ENCODE measurements around the gene PTGER3. TPM values are rescaled to one million over a fixed set of nuclear protein-coding genes. Genes with fewer than 3 reads are reported as not detected.

The PTGER3 gene
- total RNA-seq, 6 donors from 2014 or later = 0.44 to 4.9 (median 1.4) TPM; not detected in 1

- ATAC-seq (ENCODE audit: low FRiP score in 2 of 2) (no peak), DNase-seq (no peak)
- peaks cover 0 to 2% (median 0%) of the 10 kb centered on the region in 4 donors for H3K4me1 ChIP-seq
- peaks cover 62 to 100% (median 72%) of the 10 kb centered on the region in 4 donors for H3K36me3 ChIP-seq
- H3K27me3 ChIP-seq = no peaks in the 10 kb centered on the region
- H3K27ac ChIP-seq = no peak overlapping the region
- H3K4me3 ChIP-seq = no peak overlapping the region
- TF ChIP-seq EP300 (IDR thresholded peaks at IDR 0.05) (no peak), POLR2AphosphoS5 (IDR thresholded peaks at IDR 0.05) (no peak), CTCF (IDR thresholded peaks at IDR 0.05) (no peak), POLR2A (IDR thresholded peaks at IDR 0.05) (no peak)
- WGBS, 2 donors = 86 to 94% methylated on average over 4 of the region's 4 CpGs
- H3K9me3 ChIP-seq = no peaks in the 10 kb centered on the region
These were observed 24.1 kb upstream of the PTGER3 start for GRCh38 chr1:71071720-71072119.

GRCh38 chr1:71068325-71069240, 21.0 kb upstream of the PTGER3 start:
- Histone ChIP-seq H3K4me1 (no peaks in the 10 kb centered on the region), H3K4me3 (no peak overlapping the region), H3K27me3 (no peaks in the 10 kb centered on the region), H3K9me3 (no peaks in the 10 kb centered on the region), H3K36me3 (peaks cover 66 to 100% (median 80%) of the 10 kb centered on the region in 4 donors), H3K27ac (no peak overlapping the region)
- DNase-seq (no peak), ATAC-seq (ENCODE audit: low FRiP score in 2 of 2) (no peak)
- WGBS, 2 donors = 73 to 75% methylated on average over 6 of the region's 6 CpGs
- TF ChIP-seq CTCF (IDR thresholded peaks at IDR 0.05) = no peak
- no peak for TF ChIP-seq EP300 (IDR thresholded peaks at IDR 0.05)
- TF ChIP-seq POLR2A (IDR thresholded peaks at IDR 0.05) = no peak
- no peak for TF ChIP-seq POLR2AphosphoS5 (IDR thresholded peaks at IDR 0.05)

GRCh38 chr1:71054791-71055190, 7.2 kb upstream of the PTGER3 start:
- Histone ChIP-seq H3K4me1 (no peaks in the 10 kb centered on the region), H3K27ac (no peak overlapping the region), H3K36me3 (peaks cover 5 to 26% (median 6%) of the 10 kb centered on the region in 4 donors), H3K9me3 (no peaks in the 10 kb centered on the region), H3K4me3 (no peak overlapping the region), H3K27me3 (no peaks in the 10 kb centered on the region)
- peak in 1 of 2 donors; percentile 34 for DNase-seq
- TF ChIP-seq POLR2AphosphoS5 (IDR thresholded peaks at IDR 0.05) = no peak
- TF ChIP-seq EP300 (IDR thresholded peaks at IDR 0.05) = no peak
- TF ChIP-seq POLR2A (IDR thresholded peaks at IDR 0.05) = no peak
- no peak for TF ChIP-seq CTCF (IDR thresholded peaks at IDR 0.05)
- ATAC-seq (ENCODE audit: low FRiP score in 2 of 2) = no peak
- WGBS, 2 donors = 80 to 85% methylated on average over 6 of the region's 6 CpGs

GRCh38 chr1:71054281-71054731, 6.7 kb upstream of the PTGER3 start:
- no peak overlapping the region for H3K27ac ChIP-seq
- H3K36me3 ChIP-seq = peaks cover 0 to 21% (median 5%) of the 10 kb centered on the region in 4 donors
- no peaks in the 10 kb centered on the region for H3K27me3 ChIP-seq
- peak; percentile 20 to 56 for ATAC-seq (ENCODE audit: low FRiP score in 2 of 2)
- H3K4me3 ChIP-seq = no peak overlapping the region
- no peaks in the 10 kb centered on the region for H3K9me3 ChIP-seq
- 58 to 87% methylated on average over 3 to 15 of the region's 15 CpGs for WGBS, 2 donors
- TF ChIP-seq POLR2A (IDR thresholded peaks at IDR 0.05) (peak in 1 of 4 donors; percentile 40), CTCF (IDR thresholded peaks at IDR 0.05) (no peak)
- no peaks in the 10 kb centered on the region for H3K4me1 ChIP-seq
- DNase-seq = peak in 1 of 2 donors; percentile 53

Data from upper lobe of left lung (tissue), 6 donors.